Memory B cell (primary cell): ENCODE measurements around the gene AUTS2.

Source experiments
- ATAC-seq: fragments of 150-1000 bp; cut with Tn5 transposase; 2 replicates; pipeline ENCODE4 v1.10.0; 2021; ENCODE audit warnings: low read depth, mild to moderate bottlenecking, moderate library complexity
- DNase-seq, 2 donors: peaks; one replicate each; pipeline ENCODE4 v3.0.0; 2022; ENCODE audit warnings: low spot score in 2 of 2
- H3K27ac Mint-ChIP-seq: one replicate; pipeline ENCODE4 v1.8.0; 2022; ENCODE audit warnings: mild to moderate bottlenecking, moderate library complexity, mixed read lengths
- H3K27me3 Mint-ChIP-seq: one replicate; pipeline ENCODE4 v1.8.0; 2022; ENCODE audit warnings: mixed read lengths
- H3K36me3 Mint-ChIP-seq: one replicate; pipeline ENCODE4 v1.8.0; 2022; ENCODE audit warnings: mild to moderate bottlenecking, mixed read lengths
- H3K4me1 Mint-ChIP-seq: one replicate; pipeline ENCODE4 v1.8.0; 2022; ENCODE audit warnings: mixed read lengths
- H3K4me3 Mint-ChIP-seq: one replicate; pipeline ENCODE4 v1.8.0; 2022; ENCODE audit warnings: mild to moderate bottlenecking, moderate library complexity, mixed read lengths
- H3K9me3 Mint-ChIP-seq: one replicate; pipeline ENCODE4 v1.8.0; 2022; ENCODE audit warnings: mixed read lengths

The AUTS2 gene

GRCh38 chr7:69622960-69623359 lies 24.7 kb downstream of the AUTS2 start:
- DNase-seq: no peak
- Mint-ChIP-seq H3K4me1 (peaks cover 8% of the 10 kb centered on the region), H3K27me3 (peaks cover 1% of the 10 kb centered on the region), H3K9me3 (no peaks in the 10 kb centered on the region), H3K27ac (no peak overlapping the region), H3K4me3 (no peak overlapping the region), H3K36me3 (no peaks in the 10 kb centered on the region)
- no peak for ATAC-seq

- Mint-ChIP-seq H3K27me3 (peaks cover 1% of the 10 kb centered on the region), H3K27ac (no peak overlapping the region), H3K4me3 (no peak overlapping the region), H3K36me3 (no peaks in the 10 kb centered on the region), H3K9me3 (no peaks in the 10 kb centered on the region), H3K4me1 (peaks cover 8% of the 10 kb centered on the region)
- ATAC-seq (no peak), DNase-seq (no peak)
These were observed 26.4 kb downstream of the AUTS2 start for GRCh38 chr7:69624435-69625230.

- Mint-ChIP-seq H3K27me3 (peaks cover 1% of the 10 kb centered on the region), H3K9me3 (no peaks in the 10 kb centered on the region), H3K27ac (no peak overlapping the region), H3K4me3 (no peak overlapping the region), H3K4me1 (peaks cover 6% of the 10 kb centered on the region), H3K36me3 (no peaks in the 10 kb centered on the region)
- DNase-seq (no peak), ATAC-seq (no peak)
These were observed 27.0 kb downstream of the AUTS2 start for GRCh38 chr7:69625238-69625637.

- peaks cover 6% of the 10 kb centered on the region for H3K4me1 Mint-ChIP-seq
- no peaks in the 10 kb centered on the region for H3K9me3 Mint-ChIP-seq
These were observed 27.5 kb downstream of the AUTS2 start for GRCh38 chr7:69625798-69626197.

GRCh38 chr7:69630292-69630691 lies 32.0 kb downstream of the AUTS2 start:
- H3K4me3 Mint-ChIP-seq: no peak overlapping the region
- H3K36me3 Mint-ChIP-seq: no peaks in the 10 kb centered on the region
- H3K4me1 Mint-ChIP-seq: peaks cover 6% of the 10 kb centered on the region
- DNase-seq: no peak
- no peak for ATAC-seq
- no peaks in the 10 kb centered on the region for H3K9me3 Mint-ChIP-seq
- no peaks in the 10 kb centered on the region for H3K27me3 Mint-ChIP-seq
- no peak overlapping the region for H3K27ac Mint-ChIP-seq

More at GRCh38 chr7:69625798-69626197, 27.5 kb downstream of the AUTS2 start:
- DNase-seq (no peak), ATAC-seq (no peak)
- Mint-ChIP-seq H3K27me3 (peaks cover 1% of the 10 kb centered on the region), H3K27ac (no peak overlapping the region), H3K4me3 (no peak overlapping the region), H3K36me3 (no peaks in the 10 kb centered on the region)

- H3K4me1 Mint-ChIP-seq: peaks cover 2% of the 10 kb centered on the region
- no peaks in the 10 kb centered on the region for H3K9me3 Mint-ChIP-seq
- H3K36me3 Mint-ChIP-seq: no peaks in the 10 kb centered on the region
- DNase-seq: no peak
- no peaks in the 10 kb centered on the region for H3K27me3 Mint-ChIP-seq
- no peak overlapping the region for H3K27ac Mint-ChIP-seq
- no peak overlapping the region for H3K4me3 Mint-ChIP-seq
- no peak for ATAC-seq
These were observed 32.9 kb downstream of the AUTS2 start for GRCh38 chr7:69631131-69631530.

- Mint-ChIP-seq H3K4me3 (no peak overlapping the region), H3K9me3 (no peaks in the 10 kb centered on the region), H3K36me3 (no peaks in the 10 kb centered on the region), H3K27me3 (no peaks in the 10 kb centered on the region), H3K4me1 (peaks cover 2% of the 10 kb centered on the region), H3K27ac (no peak overlapping the region)
- ATAC-seq (no peak), DNase-seq (no peak)
These were observed 34.0 kb downstream of the AUTS2 start for GRCh38 chr7:69632280-69632679.

GRCh38 chr7:69633122-69633831 lies 35.0 kb downstream of the AUTS2 start:
- H3K4me1 Mint-ChIP-seq: peaks cover 2% of the 10 kb centered on the region
- no peak overlapping the region for H3K4me3 Mint-ChIP-seq
- ATAC-seq (no peak), DNase-seq (no peak)
- no peak overlapping the region for H3K27ac Mint-ChIP-seq
- no peaks in the 10 kb centered on the region for H3K36me3 Mint-ChIP-seq
- no peaks in the 10 kb centered on the region for H3K27me3 Mint-ChIP-seq
- no peaks in the 10 kb centered on the region for H3K9me3 Mint-ChIP-seq

- no peaks in the 10 kb centered on the region for H3K36me3 Mint-ChIP-seq
- no peak overlapping the region for H3K27ac Mint-ChIP-seq
- no peak overlapping the region for H3K4me3 Mint-ChIP-seq
- ATAC-seq (no peak), DNase-seq (no peak)
- no peaks in the 10 kb centered on the region for H3K4me1 Mint-ChIP-seq
- no peaks in the 10 kb centered on the region for H3K27me3 Mint-ChIP-seq
- no peaks in the 10 kb centered on the region for H3K9me3 Mint-ChIP-seq
These were observed 37.4 kb downstream of the AUTS2 start for GRCh38 chr7:69635555-69636185.

- H3K4me1 Mint-ChIP-seq: peaks cover 5% of the 10 kb centered on the region
- H3K27ac Mint-ChIP-seq: no peak overlapping the region
- no peak for ATAC-seq
- H3K27me3 Mint-ChIP-seq: no peaks in the 10 kb centered on the region
- no peak overlapping the region for H3K4me3 Mint-ChIP-seq
- H3K36me3 Mint-ChIP-seq: no peaks in the 10 kb centered on the region
- DNase-seq: no peak
- H3K9me3 Mint-ChIP-seq: no peaks in the 10 kb centered on the region
These were observed 40.4 kb downstream of the AUTS2 start for GRCh38 chr7:69638674-69639073.

- Mint-ChIP-seq H3K27me3 (no peaks in the 10 kb centered on the region), H3K4me1 (peaks cover 5% of the 10 kb centered on the region), H3K4me3 (no peak overlapping the region), H3K9me3 (no peaks in the 10 kb centered on the region), H3K36me3 (no peaks in the 10 kb centered on the region), H3K27ac (no peak overlapping the region)
- ATAC-seq: no peak
- DNase-seq: no peak
These were observed 41.9 kb downstream of the AUTS2 start for GRCh38 chr7:69640216-69640615.

GRCh38 chr7:69640925-69641594 lies 42.8 kb downstream of the AUTS2 start:
- Mint-ChIP-seq H3K4me3 (no peak overlapping the region), H3K4me1 (peaks cover 5% of the 10 kb centered on the region), H3K36me3 (no peaks in the 10 kb centered on the region), H3K9me3 (no peaks in the 10 kb centered on the region), H3K27ac (no peak overlapping the region), H3K27me3 (no peaks in the 10 kb centered on the region)
- ATAC-seq (no peak), DNase-seq (no peak)

GRCh38 chr7:69643265-69643664 lies 45.0 kb downstream of the AUTS2 start:
- H3K27ac Mint-ChIP-seq: no peak overlapping the region
- peaks cover 5% of the 10 kb centered on the region for H3K4me1 Mint-ChIP-seq
- no peaks in the 10 kb centered on the region for H3K9me3 Mint-ChIP-seq
- H3K4me3 Mint-ChIP-seq: no peak overlapping the region
- no peaks in the 10 kb centered on the region for H3K36me3 Mint-ChIP-seq
- ATAC-seq (no peak), DNase-seq (no peak)
- H3K27me3 Mint-ChIP-seq: no peaks in the 10 kb centered on the region
